Liver (tissue), 9 donors: Measurements from ENCODE around the gene TBC1D16. TPM values are rescaled to one million over a fixed set of nuclear protein-coding genes. Genes with fewer than 3 reads are reported as not detected.

Experiments used
- DNase-seq: peaks from one replicate; pipeline ENCODE4 v3.0.0-alpha.2; 2017; ENCODE audit warnings: low spot score
- H3K27ac ChIP-seq, 2 donors: one replicate each; pipeline ENCODE4 v1.7.0; 2013; ENCODE audit warnings: inconsistent platforms in 2 of 2, low read length in 2 of 2, control low read depth in 1 of 2, low read depth in 1 of 2, mild to moderate bottlenecking in 1 of 2
- H3K27me3 ChIP-seq, 4 donors: one replicate each; pipeline versions ENCODE4 v1.6.1 to v1.7.0; 2013; ENCODE audit warnings: low read length in 3 of 4, inconsistent platforms in 1 of 4, mild to moderate bottlenecking in 1 of 4, moderate library complexity in 1 of 4; ENCODE audit not compliant: control insufficient read depth in 4 of 4, insufficient read depth in 4 of 4
- H3K36me3 ChIP-seq, 4 donors: one replicate each; pipeline versions ENCODE4 v1.6.1 to v1.7.0; 2013; ENCODE audit warnings: low read length in 3 of 4, mild to moderate bottlenecking in 3 of 4, low read depth in 1 of 4, moderate library complexity in 1 of 4; ENCODE audit not compliant: control insufficient read depth in 4 of 4, insufficient read depth in 3 of 4
- H3K4me1 ChIP-seq, 4 donors: one replicate each; pipeline versions ENCODE4 v1.6.1 to v1.7.0; 2013; ENCODE audit warnings: low read length in 3 of 4, mild to moderate bottlenecking in 3 of 4, moderate library complexity in 1 of 4; ENCODE audit not compliant: control insufficient read depth in 4 of 4, insufficient read depth in 4 of 4
- H3K4me3 ChIP-seq, 3 donors: one replicate each; pipeline versions ENCODE4 v1.6.1 to v1.7.0; 2013; ENCODE audit warnings: low read length in 3 of 3, control low read depth in 1 of 3, low read depth in 1 of 3, mild to moderate bottlenecking in 1 of 3
- H3K9ac ChIP-seq, 2 donors: one replicate each; pipeline ENCODE4 v1.7.0; 2013; ENCODE audit warnings: low read length in 2 of 2, mild to moderate bottlenecking in 2 of 2, moderate library complexity in 2 of 2, control low read depth in 1 of 2, low read depth in 1 of 2
- H3K9me3 ChIP-seq, 4 donors: one replicate each; pipeline versions ENCODE4 v1.6.1 to v1.7.0; 2013; ENCODE audit warnings: low read length in 3 of 4; ENCODE audit not compliant: control insufficient read depth in 4 of 4
- ATF3 ChIP-seq: IDR thresholded peaks from 2 replicates; pipeline ENCODE4 v1.6.1; 2016; ENCODE audit warnings: antibody characterized with exemption
- CTCF ChIP-seq: fragments of 150-350 bp; IDR thresholded peaks from 2 replicates; pipeline ENCODE4 v1.5.1; 2017; ENCODE audit warnings: improper control_type of control experiment, low read depth, low read length; ENCODE audit not compliant: missing input control
- EGR1 ChIP-seq, 2 donors: IDR thresholded peaks; 2 replicates each; pipeline ENCODE4 v1.6.1; 2016 to 2018; ENCODE audit warnings: antibody characterized with exemption in 2 of 2, low read depth in 2 of 2
- FOXA1 ChIP-seq: IDR thresholded peaks from 2 replicates; pipeline ENCODE4 v1.6.1; 2016; ENCODE audit warnings: antibody characterized with exemption
- FOXA2 ChIP-seq: IDR thresholded peaks from 2 replicates; pipeline ENCODE4 v1.6.1; 2016; ENCODE audit warnings: antibody characterized with exemption
- GABPA ChIP-seq, 2 donors: IDR thresholded peaks in 1 of 2; conservative IDR thresholded peaks in 1 of 2; 2 replicates each; pipeline ENCODE4 v1.6.1; 2016; ENCODE audit warnings: antibody characterized with exemption in 2 of 2, mild to moderate bottlenecking in 1 of 2, moderate library complexity in 1 of 2
- HNF4A ChIP-seq, 2 donors: conservative IDR thresholded peaks; 2 replicates each; pipeline ENCODE4 v1.6.1; 2016; ENCODE audit warnings: antibody characterized with exemption in 2 of 2, mild to moderate bottlenecking in 2 of 2
- HNF4G ChIP-seq: IDR thresholded peaks from 2 replicates; pipeline ENCODE4 v1.6.1; 2016; ENCODE audit warnings: antibody characterized with exemption
- JUND ChIP-seq, 2 donors: IDR thresholded peaks; 2 replicates each; pipeline ENCODE4 v1.6.1; 2016; ENCODE audit warnings: antibody characterized with exemption in 2 of 2
- MAX ChIP-seq: IDR thresholded peaks from 2 replicates; pipeline ENCODE4 v1.6.1; 2016; ENCODE audit warnings: antibody characterized with exemption
- NR2F2 ChIP-seq: IDR thresholded peaks from 2 replicates; pipeline ENCODE4 v1.6.1; 2016; ENCODE audit warnings: antibody characterized with exemption
- REST ChIP-seq: IDR thresholded peaks from 2 replicates; pipeline ENCODE4 v1.6.1; 2016; ENCODE audit warnings: antibody characterized with exemption, mild to moderate bottlenecking
- RXRA ChIP-seq, 2 donors: IDR thresholded peaks; 2 replicates each; pipeline ENCODE4 v1.6.1; 2017 to 2018; ENCODE audit warnings: antibody characterized with exemption in 2 of 2, mild to moderate bottlenecking in 1 of 2
- SP1 ChIP-seq: IDR thresholded peaks from 2 replicates; pipeline ENCODE4 v1.6.1; 2018; ENCODE audit warnings: antibody characterized with exemption, mild to moderate bottlenecking
- TAF1 ChIP-seq: conservative IDR thresholded peaks from 2 replicates; pipeline ENCODE4 v1.6.1; 2016; ENCODE audit warnings: antibody characterized with exemption, mild to moderate bottlenecking
- YY1 ChIP-seq: IDR thresholded peaks from 2 replicates; pipeline ENCODE4 v1.6.1; 2016; ENCODE audit warnings: antibody characterized with exemption, mild to moderate bottlenecking
- ZBTB33 ChIP-seq: IDR thresholded peaks from 2 replicates; pipeline ENCODE4 v1.6.1; 2016; ENCODE audit warnings: antibody characterized with exemption
- WGBS: extraction: QIAGEN DNeasy Blood & Tissue Kit; methylation state at CpG from one replicate; pipeline ENCODE4 v1.1.7; 2013; 5-methylcytosine and 5-hydroxymethylcytosine counted together
- polyA plus RNA-seq, 2 donors: library from polyadenylated mRNA; stranded (reverse) in 1 of 2; unstranded in 1 of 2; fragments of 200-250 nt in 1 of 2; fragments of >200 nt in 1 of 2; fragmentation: Nextera tagmentation in 1 of 2; extraction: Ambion mirVana in 1 of 2; gene quantifications; one replicate each; pipeline versions ENCODE4 v1.2.1 to v1.2.3, GENCODE V29; 2013 to 2015
- total RNA-seq, 2 donors: library from RNA; depleted of rRNA; stranded (reverse); fragments of >200 nt; gene quantifications; one replicate each; pipeline ENCODE4 v1.2.3, GENCODE V29; 2014
- donor health status: healthy.
- donor health status: healthy.
- donor health status: healthy.
- donor health status: healthy.
- donor health status: healthy.

Gene TBC1D16
- total and polyA plus RNA-seq, 4 donors, result 3.4 to 29.5 (median 4.7) TPM

- WGBS, result 3% methylated on average over 52 of the region's 52 CpGs
- Histone ChIP-seq H3K9ac (peak overlapping the region; percentile 50 to 65), H3K27me3 (no peaks in the 10 kb centered on the region), H3K4me3 (peak overlapping the region; percentile 77 to 93 (median 78)), H3K9me3 (no peaks in the 10 kb centered on the region), H3K36me3 (no peaks in the 10 kb centered on the region), H3K27ac (peak overlapping the region; percentile 90 to 98), H3K4me1 (peaks cover 3 to 21% (median 11%) of the 10 kb centered on the region in 4 donors)
- TF ChIP-seq SP1 (no peak), HNF4G (no peak), REST (no peak), EGR1 (IDR thresholded peaks at IDR 0.05; ENCODE audit: low read depth in 2 of 2) (no peak), HNF4A (conservative IDR thresholded peaks at IDR 0.05) (no peak), RXRA (IDR thresholded peaks at IDR 0.05) (no peak), CTCF (no peak), MAX (no peak), YY1 (no peak), FOXA1 (no peak), JUND (IDR thresholded peaks at IDR 0.05) (no peak)
- DNase-seq, result no peak
Measured at GRCh38 chr17:80036715-80037477, 1.2 kb upstream of the TBC1D16 start.

- Histone ChIP-seq H3K9me3 (no peaks in the 10 kb centered on the region), H3K27me3 (no peaks in the 10 kb centered on the region)
- under 1% methylated on average over 89 of the region's 89 CpGs for WGBS
- TF ChIP-seq JUND (IDR thresholded peaks at IDR 0.05) (no peak), NR2F2 (no peak), HNF4G (no peak), TAF1 (no peak), ZBTB33 (no peak), CTCF (no peak), FOXA1 (no peak), GABPA (IDR thresholded peaks at IDR 0.05 in 1 of 2, conservative IDR thresholded peaks at IDR 0.05 in 1 of 2) (peak in 1 of 2 donors; percentile 44), HNF4A (conservative IDR thresholded peaks at IDR 0.05) (no peak), FOXA2 (no peak), RXRA (IDR thresholded peaks at IDR 0.05) (no peak), YY1 (peak; percentile 50), MAX (no peak), ATF3 (no peak)
Measured at GRCh38 chr17:80035937-80036714, 454 bp upstream of the TBC1D16 start, which contains the start of gene CCDC40. Gene CCDC40 (plus strand): TSS chr17:80036642. CDS start chr17:80036663, 21 bp downstream.

More at GRCh38 chr17:80035937-80036714, 454 bp upstream of the TBC1D16 start, which contains the start of gene CCDC40:
- peak within 1 kb of the TSS; percentile 65 to 91 for H3K9ac ChIP-seq
- peak; percentile 73 for DNase-seq
- H3K36me3 ChIP-seq, result no peaks in the 10 kb centered on the region
- H3K4me3 ChIP-seq, result peak within 1 kb of the TSS; percentile 77 to 93 (median 78)
- H3K4me1 ChIP-seq, result peaks cover 3 to 27% (median 14%) of the 10 kb centered on the region in 4 donors
- H3K27ac ChIP-seq, result peak within 1 kb of the TSS; percentile 90 to 98
